GM23338 (cell line): ENCODE measurements around the gene TXNDC2.

ENCODE experiments used
- CTCF ChIP-seq, 2 experiments: fragments of 200-600 bp in 1 of 2; sonication (generic) in 1 of 2; conservative IDR thresholded peaks; 2 replicates each; pipeline versions ENCODE4 v1.5.1 to v1.6.1; 2016 to 2017; ENCODE audit warnings: antibody characterized with exemption in 2 of 2, low read depth in 2 of 2, mild to moderate bottlenecking in 2 of 2, moderate library complexity in 1 of 2
- EZH2phosphoT487 ChIP-seq: fragments of 200-600 bp; sonication (generic); IDR thresholded peaks from one replicate; pipeline ENCODE4 v1.8.1; 2018; ENCODE audit warnings: antibody characterized with exemption; ENCODE audit not compliant: unreplicated experiment
- POLR2AphosphoS5 ChIP-seq: IDR thresholded peaks from 2 replicates; pipeline ENCODE4 v1.6.1; 2016; ENCODE audit warnings: antibody characterized with exemption, low read depth

DNA sequence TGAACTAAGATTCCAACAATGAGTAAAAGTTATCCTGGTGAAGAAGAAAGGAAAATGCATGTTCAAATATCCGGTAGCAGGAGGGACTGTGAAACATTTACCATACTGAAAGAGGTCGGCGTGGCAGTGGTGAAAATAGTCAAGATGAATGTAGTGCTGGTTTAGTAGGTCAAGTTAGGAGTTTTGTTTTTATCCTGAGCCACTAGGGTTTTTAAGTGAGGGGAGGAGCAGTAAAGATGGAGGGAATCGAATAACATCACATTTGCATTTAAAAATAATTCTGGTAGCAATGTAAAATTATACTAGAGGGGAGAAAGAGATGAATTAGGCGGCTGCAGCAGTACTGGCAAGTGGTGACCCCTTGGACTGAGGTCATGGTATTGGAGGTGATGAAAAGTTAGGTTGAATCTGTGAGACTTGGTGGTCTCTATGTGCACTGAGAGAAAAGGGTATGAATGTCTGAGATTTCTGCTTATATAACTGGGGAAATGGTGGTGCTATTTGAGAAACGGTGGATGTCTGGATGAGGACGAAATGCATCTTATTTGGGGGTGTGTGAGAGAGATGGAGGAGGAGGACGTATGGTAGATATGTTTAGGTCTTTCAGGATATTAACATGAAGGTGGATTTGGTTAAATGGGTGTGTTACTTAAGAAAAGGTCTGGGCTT lies 33.9 kb downstream of the TXNDC2 start:
- TF ChIP-seq CTCF (conservative IDR thresholded peaks at IDR 0.05; ENCODE audit: low read depth in 2 of 2), result no peak
- TF ChIP-seq EZH2phosphoT487, result no peak
- TF ChIP-seq POLR2AphosphoS5, result no peak
